ENCODE data around the gene GAL3ST2.

The GAL3ST2 gene

GRCh38 chr2:241813644-241814392 lies 37.2 kb downstream of the GAL3ST2 start:
- TF ChIP-seq CTCF (IDR thresholded peaks at IDR 0.05; ENCODE audit: control extremely low read depth, extremely low read depth, low read depth, missing control alignments): no peak
- POLR2A ChIA-PET: interaction anchor here (0.5 to 1.4 kb wide), 4 partner anchors 29 to 641 kb away, joined by 4 to 7 read pairs (median 4); partner anchors contain the start of gene PDCD1
- CTCF ChIA-PET: interaction anchor here (0.7 to 1.4 kb wide), 2 partner anchors 21 to 36 kb away, joined by 3 to 4 read pairs; no protein-coding TSS in a partner anchor
- DNase-seq (ENCODE audit: extremely low spot score): peak; percentile 49

GRCh38 chr2:241814393-241814642 lies 37.7 kb downstream of the GAL3ST2 start:
- TF ChIP-seq CTCF (IDR thresholded peaks at IDR 0.05; ENCODE audit: control extremely low read depth, extremely low read depth, low read depth, missing control alignments): no peak
- ChIA-PET CTCF (interaction anchor here (0.7 to 1.4 kb wide), 2 partner anchors 21 to 36 kb away, joined by 3 to 4 read pairs; no protein-coding TSS in a partner anchor), POLR2A (interaction anchor here (0.5 to 1.4 kb wide), 4 partner anchors 29 to 642 kb away, joined by 4 to 7 read pairs (median 4); partner anchors contain the start of gene PDCD1)
- DNase-seq (ENCODE audit: extremely low spot score): peak; percentile 18

- peak; percentile 17 for DNase-seq (ENCODE audit: extremely low spot score)
- CTCF ChIA-PET: no interaction called here
- POLR2A ChIA-PET: interaction anchor here (0.5 to 1.1 kb wide), 2 partner anchors 44 to 642 kb away, joined by 5 to 7 read pairs; partner anchors contain the start of gene PDCD1
- TF ChIP-seq CTCF (IDR thresholded peaks at IDR 0.05; ENCODE audit: control extremely low read depth, extremely low read depth, low read depth, missing control alignments): no peak
Measured at GRCh38 chr2:241814643-241815476, 38.2 kb downstream of the GAL3ST2 start.

- peak; percentile 15 for DNase-seq (ENCODE audit: extremely low spot score)
- ChIA-PET POLR2A (no interaction called here), CTCF (no interaction called here)
- no peak for TF ChIP-seq CTCF (IDR thresholded peaks at IDR 0.05; ENCODE audit: control extremely low read depth, extremely low read depth, low read depth, missing control alignments)
Measured at GRCh38 chr2:241815477-241816430, 39.1 kb downstream of the GAL3ST2 start.

- no peak for DNase-seq (ENCODE audit: extremely low spot score)
- TF ChIP-seq CTCF (IDR thresholded peaks at IDR 0.05; ENCODE audit: control extremely low read depth, extremely low read depth, low read depth, missing control alignments): no peak
- POLR2A ChIA-PET: no interaction called here
- CTCF ChIA-PET: interaction anchor here (1.2 to 1.5 kb wide), 2 partner anchors 12 to 63 kb away, joined by 4 to 5 read pairs; no protein-coding TSS in a partner anchor
Measured at GRCh38 chr2:241816431-241817121, 40.0 kb downstream of the GAL3ST2 start.
